ENCODE data around the gene TMEM74B.

TMEM74B gene

DNA sequence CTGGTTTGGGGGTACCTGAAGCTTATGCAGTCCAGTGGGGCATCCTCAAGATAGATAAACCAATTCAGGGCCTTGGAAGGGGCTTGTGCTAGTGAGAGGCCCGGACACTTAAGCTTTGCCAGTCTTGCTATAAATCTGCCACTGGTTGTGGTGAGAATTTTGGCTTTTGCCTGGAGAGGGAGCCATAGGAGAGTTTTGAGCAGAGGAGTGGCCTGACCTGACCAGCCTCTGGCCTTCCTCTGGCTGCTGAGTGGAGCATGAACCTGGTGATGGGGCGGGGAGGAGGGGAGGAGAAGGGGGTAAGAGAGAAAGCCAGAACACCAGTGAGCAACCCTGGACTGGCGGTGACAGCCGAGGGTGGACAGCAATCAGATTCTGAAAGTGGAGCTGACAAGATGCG is 7.1 kb downstream of the TMEM74B start:
- Histone ChIP-seq H3K4me3 (ENCODE audit: low read length) (no peak overlapping the region), H3K9me3 (ENCODE audit: insufficient read depth, low read depth, low read length) (no peaks in the 10 kb centered on the region), H3K4me1 (ENCODE audit: insufficient read depth, low read length) (no peaks in the 10 kb centered on the region), H3K27me3 (ENCODE audit: insufficient read depth, low read length) (peaks cover 7% of the 10 kb centered on the region; the same call in 1 of the 2 replicates), H3K36me3 (ENCODE audit: insufficient read depth, low read length) (no peaks in the 10 kb centered on the region), H3K27ac (ENCODE audit: low read depth, low read length) (no peak overlapping the region), H3K9ac (ENCODE audit: low read depth, low read length) (no peak overlapping the region)
- WGBS: 76% methylated on average over 5 of the region's 5 CpGs

DNA sequence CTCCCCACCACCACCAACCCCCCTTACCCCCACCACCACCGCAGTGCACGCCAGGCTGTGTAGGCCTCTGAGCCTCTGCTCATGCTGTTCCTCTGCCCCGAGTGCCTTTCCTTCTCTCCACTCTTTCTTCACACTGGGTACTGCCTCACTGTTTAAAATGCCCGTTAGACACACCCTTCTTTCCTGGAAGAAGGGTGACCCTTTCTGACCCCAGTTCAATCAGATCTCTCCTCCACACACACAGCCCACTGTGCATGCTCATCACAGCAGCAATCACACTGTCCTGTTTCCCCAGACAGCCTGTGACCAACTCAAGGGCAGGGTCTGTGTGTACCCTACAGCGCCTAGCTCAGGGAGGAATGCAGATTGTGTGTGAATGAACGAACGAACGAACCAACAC is 10.0 kb downstream of the TMEM74B start:
- Histone ChIP-seq H3K36me3 (ENCODE audit: insufficient read depth, low read length) (peaks cover 13% of the 10 kb centered on the region), H3K27ac (ENCODE audit: low read depth, low read length) (no peak overlapping the region), H3K9me3 (ENCODE audit: insufficient read depth, low read depth, low read length) (no peaks in the 10 kb centered on the region), H3K27me3 (ENCODE audit: insufficient read depth, low read length) (no peaks in the 10 kb centered on the region), H3K4me3 (ENCODE audit: low read length) (no peak overlapping the region), H3K9ac (ENCODE audit: low read depth, low read length) (no peak overlapping the region), H3K4me1 (ENCODE audit: insufficient read depth, low read length) (no peaks in the 10 kb centered on the region)
- 93% methylated on average over 8 of the region's 8 CpGs for WGBS

DNA sequence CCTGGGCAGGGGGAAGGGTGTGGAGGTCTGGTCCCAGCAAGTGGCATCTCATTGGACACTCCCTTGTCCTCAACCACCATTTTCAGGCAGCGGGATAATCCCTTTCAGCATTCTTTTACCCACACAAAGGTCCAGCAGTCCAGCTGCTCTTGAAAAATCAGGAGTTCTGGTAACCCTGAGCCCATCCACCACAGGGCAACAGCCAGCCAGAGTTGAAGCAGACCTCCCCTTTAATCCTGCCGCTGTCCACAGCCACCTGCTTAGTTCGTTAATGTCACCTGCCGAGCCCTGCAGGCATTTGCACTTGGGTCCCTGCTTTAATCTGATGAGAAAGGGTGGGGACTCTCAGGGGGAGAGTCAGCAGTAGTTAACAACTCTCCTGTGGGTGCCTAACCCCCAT is 11.1 kb downstream of the TMEM74B start:
- Histone ChIP-seq H3K27me3 (ENCODE audit: insufficient read depth, low read length) (no peaks in the 10 kb centered on the region), H3K36me3 (ENCODE audit: insufficient read depth, low read length) (peaks cover 22% of the 10 kb centered on the region), H3K27ac (ENCODE audit: low read depth, low read length) (no peak overlapping the region), H3K9ac (ENCODE audit: low read depth, low read length) (no peak overlapping the region), H3K9me3 (ENCODE audit: insufficient read depth, low read depth, low read length) (no peaks in the 10 kb centered on the region), H3K4me1 (ENCODE audit: insufficient read depth, low read length) (no peaks in the 10 kb centered on the region), H3K4me3 (ENCODE audit: low read length) (no peak overlapping the region)
- WGBS: 87% methylated on average over 4 of the region's 4 CpGs

DNA sequence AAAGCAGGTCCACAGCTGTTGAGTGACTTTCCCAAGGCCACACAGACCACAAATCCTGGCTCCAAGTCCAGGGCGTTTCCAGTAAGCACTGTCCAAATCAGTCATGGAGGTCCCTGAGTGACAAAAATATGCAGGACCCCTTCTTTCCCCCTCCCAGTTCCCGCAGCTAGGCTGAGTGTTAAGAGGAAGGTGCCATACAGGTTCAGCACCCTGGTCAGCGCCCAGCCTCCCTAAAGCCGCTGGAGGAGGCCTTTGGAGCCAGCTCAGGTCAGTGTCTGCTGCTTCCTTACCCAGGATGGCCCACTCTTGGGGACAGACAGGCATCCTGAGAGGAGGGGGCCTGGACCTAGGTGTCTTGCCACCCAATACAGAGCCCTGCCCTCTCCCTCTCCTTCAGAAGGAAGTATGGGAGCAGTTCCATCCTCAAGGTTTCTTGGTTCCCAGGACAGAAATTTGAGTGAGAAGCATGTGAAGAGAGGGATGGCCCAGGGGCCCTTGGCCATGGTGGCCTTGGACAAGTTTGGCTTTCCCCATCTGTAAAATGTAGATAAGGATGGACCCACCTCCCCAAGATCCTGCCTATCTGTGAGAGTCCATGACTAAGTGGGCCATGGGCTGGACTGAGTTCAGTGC is 13.2 kb downstream of the TMEM74B start:
- H3K4me1 ChIP-seq (ENCODE audit: insufficient read depth, low read length): no peaks in the 10 kb centered on the region
- no peak overlapping the region for H3K27ac ChIP-seq (ENCODE audit: low read depth, low read length)
- H3K36me3 ChIP-seq (ENCODE audit: insufficient read depth, low read length): peaks cover 44% of the 10 kb centered on the region
- no peak overlapping the region for H3K4me3 ChIP-seq (ENCODE audit: low read length)
- H3K9me3 ChIP-seq (ENCODE audit: insufficient read depth, low read depth, low read length): no peaks in the 10 kb centered on the region
- H3K9ac ChIP-seq (ENCODE audit: low read depth, low read length): no peak overlapping the region
- WGBS: 69% methylated on average over 4 of the region's 4 CpGs
- no peaks in the 10 kb centered on the region for H3K27me3 ChIP-seq (ENCODE audit: insufficient read depth, low read length)

DNA sequence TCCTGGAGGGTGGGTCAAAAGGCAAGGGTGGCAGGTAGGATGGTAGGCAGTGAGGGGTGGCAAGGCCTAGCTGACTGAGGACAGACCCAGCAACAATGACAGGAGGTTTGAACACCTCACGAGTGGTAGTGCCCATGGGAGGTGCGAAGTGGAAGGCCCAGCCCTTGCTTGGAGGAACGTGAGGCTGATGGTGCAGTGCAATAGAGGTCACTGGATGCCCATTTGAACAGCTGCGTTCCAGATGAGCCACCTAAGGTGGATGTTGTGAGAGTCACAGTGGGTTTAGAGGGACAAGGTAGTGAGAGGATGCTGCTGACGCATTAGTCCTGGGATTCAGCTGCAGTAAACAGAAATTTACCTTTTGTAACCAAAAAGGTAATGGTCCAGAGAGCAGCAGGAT is 15.6 kb downstream of the TMEM74B start:
- 93% methylated on average over 5 of the region's 5 CpGs for WGBS
- no peak overlapping the region for H3K27ac ChIP-seq (ENCODE audit: low read depth, low read length)
- peaks cover 67% of the 10 kb centered on the region for H3K36me3 ChIP-seq (ENCODE audit: insufficient read depth, low read length)

DNA sequence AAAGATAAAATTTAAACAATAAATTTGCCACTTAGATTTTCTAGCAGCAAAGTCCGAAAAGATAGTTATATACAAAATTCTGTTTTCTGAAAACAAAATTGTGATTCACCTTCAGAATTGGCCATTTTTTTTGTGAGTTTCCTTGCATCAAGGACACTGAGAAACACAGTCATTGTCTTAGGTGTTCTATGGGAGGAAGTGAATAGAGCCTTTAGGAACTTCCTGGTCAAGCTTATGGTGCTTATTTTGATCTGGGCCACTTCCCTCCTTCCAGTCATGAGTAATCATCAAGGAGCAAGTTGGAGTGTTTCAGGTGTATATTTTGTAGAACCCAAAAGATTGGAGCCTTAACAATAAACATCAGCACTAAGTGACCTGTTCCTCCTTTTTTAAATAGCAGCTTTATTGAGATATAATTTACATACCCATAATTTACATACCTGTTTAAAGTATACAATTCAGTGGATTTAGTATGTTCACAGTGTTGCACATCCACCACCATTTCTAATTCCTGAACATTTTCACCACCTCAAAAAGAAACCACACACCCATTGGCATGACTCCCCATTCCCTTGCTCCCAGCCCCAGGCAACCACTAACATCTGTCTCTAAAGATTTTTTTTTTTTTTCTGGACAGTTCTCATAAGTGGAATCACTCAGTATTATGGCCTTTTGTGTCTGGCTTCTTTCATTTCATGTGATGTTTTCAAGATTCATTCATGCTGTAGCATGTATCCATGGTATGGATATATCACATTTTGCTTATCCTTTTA is 17.6 kb downstream of the TMEM74B start:
- whole genome bisulfite sequencing: 100% methylated on average over 1 of the region's 1 CpG
- H3K4me1 ChIP-seq (ENCODE audit: insufficient read depth, low read length): no peaks in the 10 kb centered on the region
- no peak overlapping the region for H3K27ac ChIP-seq (ENCODE audit: low read depth, low read length)
- H3K9me3 ChIP-seq (ENCODE audit: insufficient read depth, low read depth, low read length): no peaks in the 10 kb centered on the region
- no peaks in the 10 kb centered on the region for H3K27me3 ChIP-seq (ENCODE audit: insufficient read depth, low read length)
- no peak overlapping the region for H3K4me3 ChIP-seq (ENCODE audit: low read length)
- peaks cover 84% of the 10 kb centered on the region for H3K36me3 ChIP-seq (ENCODE audit: insufficient read depth, low read length)
- no peak overlapping the region for H3K9ac ChIP-seq (ENCODE audit: low read depth, low read length)

More for the DNA sequence above, 15.6 kb downstream of the TMEM74B start:
- Histone ChIP-seq H3K9ac (ENCODE audit: low read depth, low read length) (no peak overlapping the region), H3K4me1 (ENCODE audit: insufficient read depth, low read length) (no peaks in the 10 kb centered on the region), H3K9me3 (ENCODE audit: insufficient read depth, low read depth, low read length) (no peaks in the 10 kb centered on the region), H3K27me3 (ENCODE audit: insufficient read depth, low read length) (no peaks in the 10 kb centered on the region), H3K4me3 (ENCODE audit: low read length) (no peak overlapping the region)

DNA sequence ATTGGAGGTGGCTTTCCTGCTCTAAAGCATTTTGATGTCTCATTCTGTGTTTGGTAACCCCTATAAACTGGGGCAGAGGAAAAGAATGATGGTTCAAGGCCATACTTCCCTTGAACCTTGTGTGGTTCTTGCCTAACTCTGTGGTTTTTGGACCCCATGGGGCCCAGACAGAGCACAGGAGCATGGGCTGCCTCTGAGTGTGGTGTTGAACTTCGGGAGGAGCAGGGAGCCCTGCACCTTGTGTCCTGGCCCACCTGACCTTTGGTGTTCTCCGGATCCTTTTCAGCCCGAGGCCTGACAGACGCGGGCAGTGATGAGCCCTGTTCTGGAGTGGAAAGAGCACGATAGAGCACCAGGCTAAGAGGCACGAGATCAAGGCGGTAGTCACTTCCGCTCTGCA is 18.8 kb downstream of the TMEM74B start:
- Histone ChIP-seq H3K4me1 (ENCODE audit: insufficient read depth, low read length) (no peaks in the 10 kb centered on the region), H3K36me3 (ENCODE audit: insufficient read depth, low read length) (peaks cover 93% of the 10 kb centered on the region), H3K9me3 (ENCODE audit: insufficient read depth, low read depth, low read length) (no peaks in the 10 kb centered on the region), H3K27me3 (ENCODE audit: insufficient read depth, low read length) (no peaks in the 10 kb centered on the region), H3K27ac (ENCODE audit: low read depth, low read length) (no peak overlapping the region), H3K4me3 (ENCODE audit: low read length) (no peak overlapping the region), H3K9ac (ENCODE audit: low read depth, low read length) (no peak overlapping the region)
- WGBS: 96% methylated on average over 9 of the region's 9 CpGs

DNA sequence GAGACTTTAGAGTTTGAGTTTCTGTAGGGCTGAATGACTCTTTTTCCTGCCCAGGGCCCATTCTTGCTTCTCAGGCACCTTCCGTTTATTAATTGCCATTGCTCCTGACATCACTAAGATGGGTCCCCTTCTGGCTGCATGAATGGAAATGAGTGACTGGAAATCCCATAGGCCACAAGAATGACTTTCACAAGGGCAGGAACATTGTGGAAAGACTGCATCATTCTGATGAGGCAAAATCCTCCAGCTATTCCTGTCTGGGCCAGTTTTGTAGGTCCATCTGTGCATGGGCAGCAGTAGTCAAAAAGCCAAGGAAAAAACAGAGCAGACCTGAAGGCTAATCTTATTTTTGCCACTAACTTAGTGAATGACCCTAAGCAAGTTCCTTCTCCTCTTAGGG is 19.3 kb downstream of the TMEM74B start:
- Histone ChIP-seq H3K27me3 (ENCODE audit: insufficient read depth, low read length) (no peaks in the 10 kb centered on the region), H3K27ac (ENCODE audit: low read depth, low read length) (no peak overlapping the region), H3K36me3 (ENCODE audit: insufficient read depth, low read length) (peaks cover 96% of the 10 kb centered on the region), H3K4me1 (ENCODE audit: insufficient read depth, low read length) (no peaks in the 10 kb centered on the region), H3K9me3 (ENCODE audit: insufficient read depth, low read depth, low read length) (no peaks in the 10 kb centered on the region), H3K9ac (ENCODE audit: low read depth, low read length) (no peak overlapping the region), H3K4me3 (ENCODE audit: low read length) (no peak overlapping the region)
- 89% methylated on average over 1 of the region's 1 CpG for WGBS

DNA sequence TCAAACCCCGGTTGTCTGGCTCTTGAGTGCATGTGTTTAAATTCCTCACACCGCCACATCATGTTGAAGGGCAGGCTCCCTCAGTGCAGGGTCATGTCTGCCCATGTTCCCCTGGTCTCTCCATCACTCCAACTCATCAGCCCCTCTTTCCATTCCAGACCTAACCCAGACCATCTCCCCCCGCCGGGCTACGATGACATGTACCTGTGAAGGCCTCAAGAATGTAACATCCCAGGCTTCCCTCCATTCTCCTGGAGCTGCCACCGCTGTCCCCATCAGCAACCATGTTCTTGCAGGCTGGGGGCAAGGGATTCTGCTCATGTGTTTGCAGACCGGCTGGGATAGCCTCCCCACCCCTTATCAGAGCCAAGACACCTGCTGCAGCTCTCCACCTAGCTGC is 19.9 kb downstream of the TMEM74B start:
- H3K4me3 ChIP-seq (ENCODE audit: low read length): no peak overlapping the region
- 92% methylated on average over 7 of the region's 7 CpGs for WGBS
- H3K9me3 ChIP-seq (ENCODE audit: insufficient read depth, low read depth, low read length): no peaks in the 10 kb centered on the region
- no peaks in the 10 kb centered on the region for H3K27me3 ChIP-seq (ENCODE audit: insufficient read depth, low read length)
- peaks cover 98% of the 10 kb centered on the region for H3K36me3 ChIP-seq (ENCODE audit: insufficient read depth, low read length)
- H3K9ac ChIP-seq (ENCODE audit: low read depth, low read length): no peak overlapping the region
- H3K27ac ChIP-seq (ENCODE audit: low read depth, low read length): no peak overlapping the region
- H3K4me1 ChIP-seq (ENCODE audit: insufficient read depth, low read length): no peaks in the 10 kb centered on the region

DNA sequence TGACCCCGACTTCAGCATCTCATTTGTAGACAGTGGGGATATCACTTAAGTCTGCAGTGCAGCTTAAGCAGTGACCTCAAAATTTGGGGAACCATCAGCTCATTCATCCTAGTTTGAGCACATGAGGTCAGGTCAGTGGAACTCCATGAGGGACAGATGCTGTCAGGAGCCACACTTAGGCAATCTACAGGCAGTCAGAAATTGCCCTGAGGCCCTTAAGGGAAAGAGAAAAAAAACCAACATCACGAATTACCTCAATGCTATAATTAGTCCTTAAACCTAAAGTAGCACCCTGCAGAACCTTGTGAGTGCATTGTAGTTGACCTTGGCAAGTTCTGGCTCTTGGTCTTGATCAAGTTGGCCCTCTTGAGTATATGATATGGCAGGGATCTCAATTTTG is 21.1 kb downstream of the TMEM74B start:
- Histone ChIP-seq H3K4me1 (ENCODE audit: insufficient read depth, low read length) (no peaks in the 10 kb centered on the region), H3K4me3 (ENCODE audit: low read length) (no peak overlapping the region), H3K27ac (ENCODE audit: low read depth, low read length) (no peak overlapping the region), H3K9me3 (ENCODE audit: insufficient read depth, low read depth, low read length) (no peaks in the 10 kb centered on the region), H3K36me3 (ENCODE audit: insufficient read depth, low read length) (peaks cover 90% of the 10 kb centered on the region), H3K9ac (ENCODE audit: low read depth, low read length) (no peak overlapping the region), H3K27me3 (ENCODE audit: insufficient read depth, low read length) (no peaks in the 10 kb centered on the region)
- 97% methylated on average over 1 of the region's 2 CpGs for WGBS

DNA sequence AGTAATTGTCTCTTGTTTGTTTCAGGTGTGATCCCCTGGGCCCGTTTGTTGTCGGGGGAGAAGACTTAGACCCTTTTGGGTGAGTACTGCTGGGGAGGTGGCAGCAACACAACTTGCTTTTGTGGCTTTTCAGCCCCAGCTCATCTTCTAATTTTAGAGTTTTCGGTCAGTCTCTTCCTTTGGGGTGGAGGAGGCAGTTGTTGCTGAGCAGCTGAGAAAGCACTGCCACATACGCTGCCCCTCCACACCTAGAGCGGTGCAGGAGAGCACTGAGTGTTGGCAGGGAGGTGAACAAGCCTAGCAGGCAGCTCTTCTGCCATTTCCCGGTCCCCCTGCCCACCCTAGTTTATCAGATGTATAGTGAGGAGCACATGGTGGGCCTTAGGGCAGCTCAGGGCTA is 21.7 kb downstream of the TMEM74B start:
- WGBS: 98% methylated on average over 6 of the region's 6 CpGs
- Histone ChIP-seq H3K27me3 (ENCODE audit: insufficient read depth, low read length) (no peaks in the 10 kb centered on the region), H3K9ac (ENCODE audit: low read depth, low read length) (no peak overlapping the region), H3K4me1 (ENCODE audit: insufficient read depth, low read length) (no peaks in the 10 kb centered on the region), H3K4me3 (ENCODE audit: low read length) (no peak overlapping the region), H3K9me3 (ENCODE audit: insufficient read depth, low read depth, low read length) (no peaks in the 10 kb centered on the region), H3K36me3 (ENCODE audit: insufficient read depth, low read length) (peaks cover 85% of the 10 kb centered on the region), H3K27ac (ENCODE audit: low read depth, low read length) (no peak overlapping the region)
